GM18909 (cell line): ENCODE measurements around the gene NNMT.

ENCODE experiments used
- ATAC-seq: cut with Tn5 transposase; IDR thresholded peaks from one replicate; pipeline ENCODE4 v1.9.1; 2021; ENCODE audit warnings: mild to moderate bottlenecking; ENCODE audit not compliant: unreplicated experiment, poor library complexity

Gene NNMT

GRCh38 chr11:114281388-114281956 is 14.7 kb upstream of the NNMT start:
- no peak for ATAC-seq

DNA sequence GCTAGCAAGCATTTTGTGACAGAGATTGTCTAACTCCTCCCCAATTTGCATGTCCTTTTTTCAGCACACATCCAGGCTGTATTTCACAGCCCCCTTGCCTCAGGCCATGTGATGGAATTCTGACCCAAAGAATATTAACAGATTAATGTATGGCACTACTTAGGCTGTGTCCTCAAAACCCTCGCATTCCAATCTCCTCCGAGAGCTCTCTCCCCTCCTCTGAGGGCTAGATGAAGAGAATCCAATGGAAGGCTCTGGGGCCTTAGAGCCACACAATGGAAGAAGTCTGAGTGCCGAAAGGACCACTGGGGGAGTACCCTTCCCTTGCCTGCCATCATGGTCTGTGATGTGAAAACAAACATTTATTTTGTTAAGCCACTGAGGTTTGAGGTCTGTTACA is 13.7 kb upstream of the NNMT start:
- ATAC-seq: no peak

- no peak for ATAC-seq
Observed at GRCh38 chr11:114283422-114283821, 12.8 kb upstream of the NNMT start.

DNA sequence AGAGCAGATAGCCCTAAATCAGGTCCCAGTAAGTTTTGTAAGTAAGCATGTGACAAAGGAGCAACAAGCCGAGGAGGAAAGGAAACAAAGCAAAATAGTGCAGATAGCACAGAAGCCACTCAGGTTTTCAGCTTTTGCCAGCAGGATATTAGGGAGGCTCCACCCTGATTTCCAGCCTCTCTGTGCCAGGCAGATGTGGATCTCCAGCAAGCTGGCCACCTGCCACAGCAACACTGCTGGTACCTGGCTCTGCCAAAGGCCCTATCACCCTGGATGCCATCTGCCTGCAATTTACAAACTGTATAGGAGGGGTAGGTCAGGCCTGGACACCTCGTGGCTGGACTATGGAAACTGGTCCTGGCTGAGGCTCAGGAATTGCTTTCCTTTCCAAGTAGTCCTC is 12.2 kb upstream of the NNMT start:
- no peak for ATAC-seq

- no peak for ATAC-seq
Observed at GRCh38 chr11:114284914-114285313, 11.3 kb upstream of the NNMT start.

DNA sequence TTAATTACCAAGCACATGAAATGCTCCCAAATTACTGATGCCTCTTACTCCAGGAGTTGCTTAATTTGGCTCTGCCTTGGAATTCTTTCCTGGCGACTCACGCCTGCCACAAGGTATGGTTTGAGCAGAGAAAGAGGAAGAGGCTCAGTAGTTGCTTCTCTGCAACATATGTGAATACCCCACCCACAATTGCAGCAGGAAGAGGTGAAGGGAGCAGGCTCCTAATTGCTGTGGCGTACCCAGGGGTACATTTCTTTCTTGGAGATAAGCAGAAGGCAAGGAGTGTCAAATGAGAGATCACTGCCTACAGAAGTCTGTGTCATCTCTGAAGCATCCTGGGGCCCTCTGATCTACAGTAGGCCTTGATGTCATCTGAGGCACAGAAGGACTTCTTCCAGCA is 10.6 kb upstream of the NNMT start:
- no peak for ATAC-seq

GRCh38 chr11:114286229-114286628 is 10.0 kb upstream of the NNMT start:
- ATAC-seq: no peak

GRCh38 chr11:114287154-114287553 is 9.0 kb upstream of the NNMT start:
- ATAC-seq: no peak

- no peak for ATAC-seq
Observed at GRCh38 chr11:114288136-114288535, 8.1 kb upstream of the NNMT start.

DNA sequence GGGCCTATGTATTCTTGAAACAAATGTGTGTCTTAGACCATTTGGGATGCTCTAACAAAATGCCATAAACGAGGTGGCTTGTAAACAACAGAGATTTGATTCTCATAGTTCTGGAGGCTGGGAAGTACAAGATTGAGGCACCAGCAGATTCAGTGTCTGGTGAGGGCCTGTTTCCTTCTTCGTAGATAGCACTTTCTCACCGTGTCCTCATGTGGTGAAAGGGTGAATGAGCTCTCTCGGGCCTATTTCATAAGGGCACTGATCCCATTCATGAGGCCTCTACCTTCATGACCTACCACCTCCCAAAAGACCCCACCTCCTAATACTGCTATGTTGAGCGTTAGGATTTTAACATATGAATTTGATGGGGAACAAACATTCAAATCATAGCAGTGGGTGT is 6.4 kb upstream of the NNMT start:
- ATAC-seq: no peak

GRCh38 chr11:114290503-114291235 is 5.5 kb upstream of the NNMT start:
- no peak for ATAC-seq

GRCh38 chr11:114291381-114291780 is 4.8 kb upstream of the NNMT start:
- ATAC-seq: no peak

DNA sequence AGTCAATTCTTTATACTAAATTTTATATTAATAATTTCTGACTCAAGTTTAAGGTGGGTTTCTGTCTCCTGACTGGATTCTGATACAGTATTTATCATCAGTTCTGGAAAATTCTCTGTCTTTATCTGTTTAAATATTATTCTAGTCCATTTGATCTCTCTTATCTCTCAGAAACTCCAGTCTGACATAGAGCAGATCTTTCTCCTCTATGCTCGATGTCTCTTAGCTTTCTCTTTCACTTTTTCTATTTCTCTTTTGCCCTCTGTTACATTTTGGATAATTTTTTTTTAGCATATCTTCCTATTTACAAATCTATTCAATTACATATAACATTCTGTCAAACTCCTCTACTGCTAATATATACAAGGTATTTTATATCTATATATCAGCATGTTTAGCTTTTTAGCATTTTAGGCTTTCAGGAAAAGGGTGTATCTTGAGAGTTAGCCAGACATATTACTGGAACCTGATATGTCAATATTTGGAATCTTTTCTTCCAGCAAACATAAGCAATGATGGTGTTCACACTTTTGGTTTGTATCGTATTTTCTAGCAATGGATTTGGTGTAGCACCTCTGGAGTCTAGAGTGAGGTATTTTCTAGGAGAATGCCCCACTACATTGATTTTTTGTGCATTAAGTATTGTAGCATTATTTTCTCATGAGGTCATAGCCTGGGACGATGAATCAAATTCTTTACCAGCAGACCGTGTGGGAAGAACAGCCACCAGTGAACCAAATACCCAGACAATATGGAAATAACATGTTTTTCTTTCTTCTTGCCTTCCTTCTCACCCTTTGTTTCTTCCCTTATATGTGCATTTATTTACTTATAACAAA is 4.1 kb upstream of the NNMT start:
- no peak for ATAC-seq

GRCh38 chr11:114293201-114293711 is 2.9 kb upstream of the NNMT start:
- ATAC-seq: no peak

- no peak for ATAC-seq
Observed at GRCh38 chr11:114296605-114297372, 590 bp downstream of the NNMT start.

- ATAC-seq: no peak
Observed at GRCh38 chr11:114297806-114298709, 1.9 kb downstream of the NNMT start.

DNA sequence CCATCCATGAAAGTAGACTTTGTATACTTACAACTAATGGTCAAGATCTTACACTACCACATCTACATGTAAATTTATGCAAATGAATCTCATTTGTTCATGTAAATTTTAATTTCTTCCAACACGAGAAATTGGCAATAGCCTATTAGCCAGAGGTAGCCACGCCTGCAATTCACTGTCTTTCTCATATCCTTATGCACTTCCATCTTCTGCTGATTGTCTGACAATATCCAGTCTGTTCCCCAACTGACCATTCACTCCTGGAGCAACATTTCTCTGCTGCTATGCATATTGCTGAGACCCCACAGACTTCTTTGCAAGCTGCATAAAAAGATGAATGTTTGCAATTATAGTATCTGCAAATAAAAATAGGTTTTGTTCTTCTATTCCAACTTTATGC is 2.5 kb downstream of the NNMT start:
- ATAC-seq: no peak

- no peak for ATAC-seq
Observed at GRCh38 chr11:114301088-114301487, 4.9 kb downstream of the NNMT start.

DNA sequence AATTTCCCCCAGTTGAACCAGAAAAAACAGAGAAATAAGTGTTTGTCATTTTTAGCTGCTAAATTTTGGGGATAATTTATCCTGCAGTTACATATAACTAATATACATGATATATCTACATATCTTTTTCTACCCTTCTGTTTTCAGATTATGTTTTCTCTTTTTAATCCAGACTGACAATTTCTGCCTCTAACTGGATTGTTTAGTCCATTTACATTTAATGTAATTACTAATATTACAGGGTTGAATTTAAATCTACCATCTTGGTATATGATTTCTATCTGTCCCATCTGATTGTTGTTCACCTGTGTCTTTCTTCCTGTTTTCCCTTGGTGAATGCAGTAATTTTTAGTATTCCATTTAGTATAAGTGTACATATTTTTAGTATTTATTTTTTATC is 5.7 kb downstream of the NNMT start:
- ATAC-seq: no peak
